T-helper 2 cell treated with Interferon-gamma antibody and Interleukin-4, amounts not matched to agents 5 μg/mL and 100 μg/mL, for 36 hours (primary cell): ENCODE results near the gene PLET1.

Experiments used
- DNase-seq: peaks from one replicate; pipeline ENCODE4 v3.0.0; 2021; ENCODE audit warnings: low spot score
- H3K27ac Mint-ChIP-seq: one replicate; pipeline ENCODE4 v1.8.0; 2021; ENCODE audit warnings: mild to moderate bottlenecking, mixed read lengths
- H3K27me3 Mint-ChIP-seq: one replicate; pipeline ENCODE4 v1.8.0; 2021; ENCODE audit warnings: low read depth, mixed read lengths
- H3K36me3 Mint-ChIP-seq: one replicate; pipeline ENCODE4 v1.8.0; 2021; ENCODE audit warnings: low read depth, mixed read lengths
- H3K4me1 Mint-ChIP-seq: one replicate; pipeline ENCODE4 v1.8.0; 2021; ENCODE audit warnings: low read depth, mixed read lengths
- H3K4me3 Mint-ChIP-seq: one replicate; pipeline ENCODE4 v1.8.0; 2022; ENCODE audit warnings: mild to moderate bottlenecking, moderate library complexity, mixed read lengths
- H3K9me3 Mint-ChIP-seq: one replicate; pipeline ENCODE4 v1.8.0; 2021; ENCODE audit warnings: mixed read lengths

The PLET1 gene

GRCh38 chr11:112260490-112260889 is at the start of gene PLET1:
PLET1 (minus strand) TSS chr11:112260860; CDS start chr11:112260589, 271 bp downstream.
- H3K36me3 Mint-ChIP-seq = no peaks in the 10 kb centered on the region
- no peaks in the 10 kb centered on the region for H3K27me3 Mint-ChIP-seq
- no peak for DNase-seq
- no peaks in the 10 kb centered on the region for H3K4me1 Mint-ChIP-seq
- no peaks in the 10 kb centered on the region for H3K9me3 Mint-ChIP-seq
- H3K4me3 Mint-ChIP-seq = no peak within 1 kb of the TSS
- H3K27ac Mint-ChIP-seq = no peak within 1 kb of the TSS

GRCh38 chr11:112310419-112310818 is 49.8 kb upstream of the PLET1 start:
- DNase-seq = no peak
- Mint-ChIP-seq H3K4me1 (no peaks in the 10 kb centered on the region), H3K4me3 (no peak overlapping the region), H3K27ac (no peak overlapping the region), H3K36me3 (no peaks in the 10 kb centered on the region), H3K27me3 (peaks cover 2% of the 10 kb centered on the region), H3K9me3 (peaks cover 9% of the 10 kb centered on the region)

GRCh38 chr11:112308651-112309050 is 48.0 kb upstream of the PLET1 start:
- no peaks in the 10 kb centered on the region for H3K36me3 Mint-ChIP-seq
- peaks cover 2% of the 10 kb centered on the region for H3K27me3 Mint-ChIP-seq
- no peaks in the 10 kb centered on the region for H3K4me1 Mint-ChIP-seq
- H3K4me3 Mint-ChIP-seq = no peak overlapping the region
- H3K27ac Mint-ChIP-seq = no peak overlapping the region
- no peak for DNase-seq
- H3K9me3 Mint-ChIP-seq = peaks cover 9% of the 10 kb centered on the region

GRCh38 chr11:112307616-112308015 is 47.0 kb upstream of the PLET1 start:
- Mint-ChIP-seq H3K4me3 (no peak overlapping the region), H3K9me3 (peaks cover 9% of the 10 kb centered on the region), H3K27ac (no peak overlapping the region), H3K27me3 (peaks cover 2% of the 10 kb centered on the region), H3K36me3 (no peaks in the 10 kb centered on the region), H3K4me1 (peaks cover 2% of the 10 kb centered on the region)
- no peak for DNase-seq

GRCh38 chr11:112306230-112306629 is 45.6 kb upstream of the PLET1 start:
- peaks cover 2% of the 10 kb centered on the region for H3K27me3 Mint-ChIP-seq
- peaks cover 5% of the 10 kb centered on the region for H3K4me1 Mint-ChIP-seq
- no peak for DNase-seq
- peaks cover 9% of the 10 kb centered on the region for H3K9me3 Mint-ChIP-seq
- no peaks in the 10 kb centered on the region for H3K36me3 Mint-ChIP-seq
- no peak overlapping the region for H3K4me3 Mint-ChIP-seq
- H3K27ac Mint-ChIP-seq = no peak overlapping the region

GRCh38 chr11:112304914-112305313 is 44.3 kb upstream of the PLET1 start:
- H3K27me3 Mint-ChIP-seq = no peaks in the 10 kb centered on the region
- H3K36me3 Mint-ChIP-seq = no peaks in the 10 kb centered on the region
- H3K4me1 Mint-ChIP-seq = peaks cover 7% of the 10 kb centered on the region
- H3K9me3 Mint-ChIP-seq = peaks cover 9% of the 10 kb centered on the region
- DNase-seq = no peak
- H3K4me3 Mint-ChIP-seq = no peak overlapping the region
- H3K27ac Mint-ChIP-seq = no peak overlapping the region

GRCh38 chr11:112303616-112304015 is 43.0 kb upstream of the PLET1 start:
- peaks cover 6% of the 10 kb centered on the region for H3K9me3 Mint-ChIP-seq
- DNase-seq = no peak
- H3K4me3 Mint-ChIP-seq = no peak overlapping the region
- H3K27ac Mint-ChIP-seq = no peak overlapping the region
- H3K4me1 Mint-ChIP-seq = peaks cover 10% of the 10 kb centered on the region
- no peaks in the 10 kb centered on the region for H3K36me3 Mint-ChIP-seq
- no peaks in the 10 kb centered on the region for H3K27me3 Mint-ChIP-seq

GRCh38 chr11:112302226-112302868 is 41.7 kb upstream of the PLET1 start:
- Mint-ChIP-seq H3K4me1 (peaks cover 19% of the 10 kb centered on the region), H3K27ac (no peak overlapping the region), H3K4me3 (no peak overlapping the region), H3K9me3 (no peaks in the 10 kb centered on the region), H3K27me3 (no peaks in the 10 kb centered on the region), H3K36me3 (peaks cover under 1% of the 10 kb centered on the region)
- no peak for DNase-seq

- no peaks in the 10 kb centered on the region for H3K9me3 Mint-ChIP-seq
These were observed 39.6 kb upstream of the PLET1 start for GRCh38 chr11:112300094-112300786.

GRCh38 chr11:112298535-112298934 is 37.9 kb upstream of the PLET1 start:
- DNase-seq = no peak
- Mint-ChIP-seq H3K9me3 (no peaks in the 10 kb centered on the region), H3K27me3 (no peaks in the 10 kb centered on the region), H3K27ac (no peak overlapping the region), H3K36me3 (peaks cover 5% of the 10 kb centered on the region), H3K4me1 (peaks cover 30% of the 10 kb centered on the region), H3K4me3 (no peak overlapping the region)

More at GRCh38 chr11:112300094-112300786, 39.6 kb upstream of the PLET1 start:
- Mint-ChIP-seq H3K4me3 (no peak overlapping the region), H3K36me3 (peaks cover 5% of the 10 kb centered on the region), H3K27me3 (no peaks in the 10 kb centered on the region), H3K27ac (no peak overlapping the region), H3K4me1 (peaks cover 28% of the 10 kb centered on the region)
- DNase-seq = no peak

GRCh38 chr11:112297248-112297866 is 36.7 kb upstream of the PLET1 start:
- H3K27ac Mint-ChIP-seq = peak overlapping the region; percentile 85
- H3K9me3 Mint-ChIP-seq = no peaks in the 10 kb centered on the region
- peak; percentile 41 for DNase-seq
- H3K4me3 Mint-ChIP-seq = peak overlapping the region; percentile 73
- peaks cover 27% of the 10 kb centered on the region for H3K4me1 Mint-ChIP-seq
- peaks cover 2% of the 10 kb centered on the region for H3K27me3 Mint-ChIP-seq
- peaks cover 5% of the 10 kb centered on the region for H3K36me3 Mint-ChIP-seq

GRCh38 chr11:112296044-112296443 is 35.4 kb upstream of the PLET1 start:
- Mint-ChIP-seq H3K9me3 (no peaks in the 10 kb centered on the region), H3K36me3 (peaks cover 5% of the 10 kb centered on the region), H3K27ac (no peak overlapping the region), H3K4me1 (peaks cover 27% of the 10 kb centered on the region), H3K4me3 (no peak overlapping the region), H3K27me3 (peaks cover 14% of the 10 kb centered on the region)
- no peak for DNase-seq

- H3K36me3 Mint-ChIP-seq = peaks cover 5% of the 10 kb centered on the region
- H3K4me3 Mint-ChIP-seq = no peak overlapping the region
- no peak for DNase-seq
- H3K9me3 Mint-ChIP-seq = no peaks in the 10 kb centered on the region
- peaks cover 33% of the 10 kb centered on the region for H3K4me1 Mint-ChIP-seq
- H3K27me3 Mint-ChIP-seq = peaks cover 19% of the 10 kb centered on the region
- no peak overlapping the region for H3K27ac Mint-ChIP-seq
These were observed 34.2 kb upstream of the PLET1 start for GRCh38 chr11:112294688-112295340.

- DNase-seq = no peak
- H3K4me1 Mint-ChIP-seq = peaks cover 31% of the 10 kb centered on the region
- no peak overlapping the region for H3K4me3 Mint-ChIP-seq
- H3K27ac Mint-ChIP-seq = no peak overlapping the region
- H3K36me3 Mint-ChIP-seq = peaks cover 5% of the 10 kb centered on the region
- H3K27me3 Mint-ChIP-seq = peaks cover 19% of the 10 kb centered on the region
- no peaks in the 10 kb centered on the region for H3K9me3 Mint-ChIP-seq
These were observed 33.0 kb upstream of the PLET1 start for GRCh38 chr11:112293614-112294013.
